K562 (cell line): Measurements from ENCODE around the gene NOP58. TPM values are rescaled to one million over a fixed set of nuclear protein-coding genes. Genes with fewer than 3 reads are reported as not detected.

Source experiments
- BHLHE40 ChIP-seq: IDR thresholded peaks from 2 replicates; pipeline ENCODE4 v1.6.1; 2011; ENCODE audit warnings: low read length, improper control_type of control experiment
- FOXK1 ChIP-seq: sonication (generic); formaldehyde crosslinking; IDR thresholded peaks from 2 replicates; pipeline ENCODE4 v1.8.0; 2022; ENCODE audit warnings: missing genetic modification reagents, mild to moderate bottlenecking, borderline replicate concordance
- MED1 ChIP-seq: sonication (generic); formaldehyde crosslinking; IDR thresholded peaks from 2 replicates; pipeline ENCODE4 v1.8.1; 2023; ENCODE audit warnings: missing genetic modification reagents, borderline replicate concordance
- NR2C2 ChIP-seq, 2 experiments: fragments of 200-800 bp in 1 of 2; sonication (Bioruptor generic) in 1 of 2; sonication (generic) in 1 of 2; formaldehyde crosslinking in 1 of 2; IDR thresholded peaks; 2 replicates each; pipeline versions ENCODE4 v1.6.1 to v1.8.0; 2016 to 2022; ENCODE audit warnings: mild to moderate bottlenecking in 1 of 2, missing compliant biosample characterization in 1 of 2, missing genetic modification characterization in 1 of 2, missing genetic modification reagents in 1 of 2
- ZBTB1 ChIP-seq: sonication (generic); formaldehyde crosslinking; IDR thresholded peaks from 2 replicates; pipeline ENCODE4 v1.8.1; 2023; ENCODE audit warnings: missing genetic modification reagents, low read depth, mild to moderate bottlenecking, borderline replicate concordance
- ZBTB33 ChIP-seq: sonication (generic); formaldehyde crosslinking; IDR thresholded peaks from 2 replicates; pipeline ENCODE4 v1.8.1; 2023; ENCODE audit warnings: mild to moderate bottlenecking, missing genetic modification reagents
- ZNF121 ChIP-seq: sonication (generic); formaldehyde crosslinking; conservative IDR thresholded peaks from 2 replicates; pipeline ENCODE4 v1.8.0; 2022; ENCODE audit warnings: missing genetic modification reagents
- ZNF146 ChIP-seq: IDR thresholded peaks from one replicate; pipeline ENCODE4 v1.6.1; 2018; ENCODE audit warnings: missing compliant biosample characterization; ENCODE audit not compliant: unreplicated experiment
- polyA plus RNA-seq, 8 experiments: library from polyadenylated mRNA; depleted of rRNA in 4 of 8; stranded (reverse) in 5 of 8; unstranded in 3 of 8; fragments of >200 nt; fragmentation: Nextera tagmentation in 2 of 8; fragmentation: Illumina TruSeq in 1 of 8; extraction: Ambion mirVana in 2 of 8; extraction: Trizol in 1 of 8; gene quantifications; 2 replicates each; pipeline versions ENCODE4 v1.2.1 to v1.2.3, GENCODE V29; 2011 to 2014; ENCODE audit warnings: inconsistent platforms in 1 of 8, missing spikeins in 1 of 8
- total RNA-seq, 7 experiments: library from RNA; depleted of rRNA in 6 of 7; stranded (reverse); fragments of >200 nt in 6 of 7; fragmentation: Illumina TruSeq in 2 of 7; extraction: Trizol in 2 of 7; gene quantifications; 2 replicates each; pipeline versions ENCODE4 v1.2.1 to v1.2.3, GENCODE V29; 2011 to 2021; ENCODE audit warnings: low replicate concordance in 1 of 7
- TF ChIP-seq, protein P1 (sequence below): fragments of 450-650 bp; conservative IDR thresholded peaks from 2 replicates; pipeline ENCODE4 v1.6.1; 2016; ENCODE audit warnings: missing genetic modification characterization, low read depth, mild to moderate bottlenecking, control low read depth, missing compliant biosample characterization
- TF ChIP-seq, protein P2 (sequence below): sonication (generic); formaldehyde crosslinking; IDR thresholded peaks from 2 replicates; pipeline ENCODE4 v1.8.0; 2022; ENCODE audit warnings: missing genetic modification reagents, mild to moderate bottlenecking, moderate library complexity, borderline replicate concordance

The NOP58 gene
- total and polyA plus RNA-seq, 9 of the 15 experiments (the other 6 are each of a cell fraction or from before 2014, with no cell fraction given): 132 to 332 (median 208) TPM

DNA sequence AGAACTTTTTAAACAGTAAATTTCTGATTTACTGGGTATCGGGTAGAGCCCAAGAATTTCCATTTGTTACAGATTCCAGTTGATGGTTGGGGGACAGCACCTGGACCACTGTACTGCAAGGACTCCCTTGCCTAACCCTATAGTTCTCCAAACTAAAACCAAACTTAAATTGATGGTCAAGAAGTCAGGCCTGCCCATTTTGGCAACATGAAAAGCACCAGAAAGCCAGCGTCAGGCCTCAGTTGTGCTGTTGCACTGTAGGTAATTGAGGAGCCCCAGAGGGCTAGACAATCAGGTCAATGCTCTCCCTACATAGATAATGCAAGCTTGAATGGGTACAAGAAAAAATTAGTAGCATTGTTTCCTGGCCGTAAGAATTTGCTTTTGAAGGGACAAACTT, 40.5 kb downstream of the NOP58 start (continued):
- TF ChIP-seq, protein P1, sequence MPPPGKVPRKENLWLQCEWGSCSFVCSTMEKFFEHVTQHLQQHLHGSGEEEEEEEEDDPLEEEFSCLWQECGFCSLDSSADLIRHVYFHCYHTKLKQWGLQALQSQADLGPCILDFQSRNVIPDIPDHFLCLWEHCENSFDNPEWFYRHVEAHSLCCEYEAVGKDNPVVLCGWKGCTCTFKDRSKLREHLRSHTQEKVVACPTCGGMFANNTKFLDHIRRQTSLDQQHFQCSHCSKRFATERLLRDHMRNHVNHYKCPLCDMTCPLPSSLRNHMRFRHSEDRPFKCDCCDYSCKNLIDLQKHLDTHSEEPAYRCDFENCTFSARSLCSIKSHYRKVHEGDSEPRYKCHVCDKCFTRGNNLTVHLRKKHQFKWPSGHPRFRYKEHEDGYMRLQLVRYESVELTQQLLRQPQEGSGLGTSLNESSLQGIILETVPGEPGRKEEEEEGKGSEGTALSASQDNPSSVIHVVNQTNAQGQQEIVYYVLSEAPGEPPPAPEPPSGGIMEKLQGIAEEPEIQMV (tag): no peak
- TF ChIP-seq NR2C2 (CRISPR knock-in tag; IDR thresholded peaks at IDR 0.05) (no peak), NR2C2 (tag; IDR thresholded peaks at IDR 0.05) (no peak), MED1 (CRISPR knock-in tag) (no peak), FOXK1 (CRISPR knock-in tag) (no peak), ZBTB1 (CRISPR knock-in tag) (no peak), BHLHE40 (no peak), ZBTB33 (no peak), ZNF121 (CRISPR knock-in tag) (no peak), ZNF146 (CRISPR knock-in tag) (no peak)
- TF ChIP-seq, protein P2, sequence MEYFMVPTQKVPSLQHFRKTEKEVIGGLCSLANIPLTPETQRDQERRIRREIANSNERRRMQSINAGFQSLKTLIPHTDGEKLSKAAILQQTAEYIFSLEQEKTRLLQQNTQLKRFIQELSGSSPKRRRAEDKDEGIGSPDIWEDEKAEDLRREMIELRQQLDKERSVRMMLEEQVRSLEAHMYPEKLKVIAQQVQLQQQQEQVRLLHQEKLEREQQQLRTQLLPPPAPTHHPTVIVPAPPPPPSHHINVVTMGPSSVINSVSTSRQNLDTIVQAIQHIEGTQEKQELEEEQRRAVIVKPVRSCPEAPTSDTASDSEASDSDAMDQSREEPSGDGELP (CRISPR knock-in tag): no peak
